HG02870 (cell line): ENCODE data around the gene ITPRIP.
A peak's percentile ranks its signal among the peaks of the same experiment; 100 is the strongest.

Source experiments
- ATAC-seq: cut with Tn5 transposase; IDR thresholded peaks from one replicate; pipeline ENCODE4 v1.9.1; 2021; ENCODE audit warnings: mild to moderate bottlenecking, moderate library complexity; ENCODE audit not compliant: unreplicated experiment

ITPRIP gene

GRCh38 chr10:104309980-104310978, 28.0 kb downstream of the ITPRIP start:
- no peak for ATAC-seq

GRCh38 chr10:104308439-104308903, 29.8 kb downstream of the ITPRIP start:
- ATAC-seq = peak; percentile 83

- no peak for ATAC-seq
These were observed 30.5 kb downstream of the ITPRIP start for GRCh38 chr10:104307576-104308438.

DNA sequence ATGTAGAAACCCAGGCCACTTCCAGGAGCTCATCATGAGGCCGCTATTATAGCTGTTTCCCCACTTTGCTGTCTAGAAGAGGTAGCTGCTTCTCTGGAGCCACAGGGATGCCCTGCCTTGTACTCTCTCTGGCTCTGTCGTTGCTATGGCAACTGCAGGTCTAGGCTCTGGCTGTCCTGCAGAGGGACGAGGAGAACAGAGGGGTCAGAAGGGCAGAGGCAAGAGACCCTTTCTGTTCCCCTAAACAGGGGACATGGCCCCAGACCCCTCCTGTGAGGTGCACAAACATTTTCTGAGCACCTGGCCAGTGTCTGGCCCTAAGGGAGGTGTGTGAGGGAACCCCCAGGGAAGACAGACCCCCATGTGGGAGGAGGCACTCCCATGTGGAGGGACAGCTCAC, 31.4 kb downstream of the ITPRIP start:
- ATAC-seq = no peak

- ATAC-seq = no peak
These were observed 33.3 kb downstream of the ITPRIP start for GRCh38 chr10:104304927-104305326.

DNA sequence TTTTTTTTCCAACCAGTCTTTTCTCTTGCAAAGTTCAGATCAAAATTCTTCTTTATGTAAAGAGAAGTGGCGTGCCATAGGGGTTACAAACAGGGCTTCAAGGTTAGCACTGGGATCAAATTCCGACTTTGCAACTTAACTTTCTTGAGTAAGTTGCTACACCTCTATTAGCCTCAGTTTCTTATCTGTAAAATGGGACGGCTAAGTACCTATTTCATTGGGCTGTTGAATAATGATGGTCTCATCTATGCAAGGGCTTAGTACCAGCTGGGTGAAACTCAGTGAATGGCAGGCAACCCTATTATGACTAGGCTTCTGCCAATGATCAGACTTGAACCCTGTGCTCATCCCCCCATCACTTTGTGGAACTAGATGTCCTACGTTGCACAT, 33.9 kb downstream of the ITPRIP start:
- ATAC-seq = no peak

GRCh38 chr10:104303594-104304355, 34.5 kb downstream of the ITPRIP start:
- ATAC-seq = no peak

DNA sequence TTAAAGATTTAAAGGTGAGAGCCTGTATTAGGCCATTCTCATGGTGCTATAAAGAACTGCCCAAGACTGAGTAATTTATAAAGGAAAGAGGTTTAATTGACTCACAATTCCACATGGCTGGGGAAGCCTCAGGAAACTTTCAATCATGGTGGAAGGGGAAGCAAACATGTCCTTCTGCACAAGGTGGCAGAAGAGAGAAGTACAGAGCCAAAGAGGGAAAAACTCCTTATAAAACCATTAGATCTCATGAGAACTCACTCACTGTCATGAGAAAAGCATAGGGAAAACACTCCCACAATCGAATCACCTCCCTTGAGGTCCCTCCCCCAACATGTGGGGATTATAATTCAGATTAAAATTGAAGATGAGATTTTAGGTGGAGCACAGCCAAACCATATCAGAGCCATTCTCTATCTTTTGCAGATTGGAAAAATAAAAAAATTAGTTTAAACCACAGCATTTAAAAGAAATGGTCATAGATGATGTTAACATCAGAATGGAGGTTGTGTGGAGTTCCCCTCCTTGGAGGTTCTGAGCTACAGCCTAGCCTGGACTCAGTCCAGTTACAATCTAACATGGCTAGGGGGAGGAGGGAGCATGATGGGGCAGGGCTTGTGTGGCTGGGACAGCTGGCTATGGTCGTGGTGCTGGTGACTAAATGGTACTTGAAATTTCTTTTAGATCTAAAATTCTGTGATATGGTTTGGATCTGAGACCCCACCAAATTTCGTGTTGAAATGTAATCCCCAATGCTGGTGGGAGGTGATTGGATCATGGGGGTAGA, 36.2 kb downstream of the ITPRIP start:
- no peak for ATAC-seq

- ATAC-seq = no peak
These were observed 37.5 kb downstream of the ITPRIP start for GRCh38 chr10:104300736-104301292.

GRCh38 chr10:104300002-104300735, 38.1 kb downstream of the ITPRIP start:
- ATAC-seq = no peak

DNA sequence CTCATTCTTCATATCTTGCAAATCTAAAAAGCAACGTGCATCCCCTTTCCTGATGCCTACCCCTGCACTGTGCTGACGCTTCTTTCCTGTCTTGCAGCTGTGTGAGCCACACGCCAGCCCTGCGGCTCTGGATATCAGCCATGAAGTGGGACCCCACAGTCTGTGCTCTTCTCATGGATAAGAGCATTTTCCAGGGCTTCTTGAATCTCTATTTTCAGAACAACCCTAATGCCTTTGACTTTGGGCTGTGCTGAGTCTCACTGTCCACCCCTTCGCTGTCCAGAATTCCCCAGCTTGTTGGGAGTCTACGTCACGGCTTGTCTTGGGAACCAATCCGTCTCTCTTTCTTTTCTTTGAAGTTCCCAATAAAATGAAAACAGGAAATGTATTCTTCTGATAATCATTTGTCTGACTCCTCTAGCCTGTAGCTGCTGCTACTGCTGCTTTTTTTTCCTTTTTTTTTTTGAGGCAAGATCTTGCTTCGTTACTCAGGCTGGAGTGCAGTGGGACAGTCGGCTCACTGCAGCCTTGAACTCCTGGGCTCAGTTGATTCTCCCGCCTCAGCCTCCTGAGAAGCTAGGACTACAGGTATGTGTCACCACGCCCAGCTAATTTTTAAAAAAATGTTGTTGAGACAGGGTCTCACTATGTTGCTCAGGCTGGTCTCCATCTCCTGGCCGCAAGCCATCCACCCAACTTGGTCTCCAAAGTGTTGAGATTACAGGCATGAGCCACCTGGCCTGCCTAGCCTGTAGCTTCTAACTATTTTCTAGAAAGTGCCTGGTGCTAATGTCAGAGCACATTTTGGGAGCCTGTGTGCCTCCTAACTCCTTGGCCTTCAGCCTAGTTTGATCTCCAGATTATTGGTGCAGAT, 39.0 kb downstream of the ITPRIP start:
- no peak for ATAC-seq

GRCh38 chr10:104297697-104298660, 40.3 kb downstream of the ITPRIP start:
- no peak for ATAC-seq

DNA sequence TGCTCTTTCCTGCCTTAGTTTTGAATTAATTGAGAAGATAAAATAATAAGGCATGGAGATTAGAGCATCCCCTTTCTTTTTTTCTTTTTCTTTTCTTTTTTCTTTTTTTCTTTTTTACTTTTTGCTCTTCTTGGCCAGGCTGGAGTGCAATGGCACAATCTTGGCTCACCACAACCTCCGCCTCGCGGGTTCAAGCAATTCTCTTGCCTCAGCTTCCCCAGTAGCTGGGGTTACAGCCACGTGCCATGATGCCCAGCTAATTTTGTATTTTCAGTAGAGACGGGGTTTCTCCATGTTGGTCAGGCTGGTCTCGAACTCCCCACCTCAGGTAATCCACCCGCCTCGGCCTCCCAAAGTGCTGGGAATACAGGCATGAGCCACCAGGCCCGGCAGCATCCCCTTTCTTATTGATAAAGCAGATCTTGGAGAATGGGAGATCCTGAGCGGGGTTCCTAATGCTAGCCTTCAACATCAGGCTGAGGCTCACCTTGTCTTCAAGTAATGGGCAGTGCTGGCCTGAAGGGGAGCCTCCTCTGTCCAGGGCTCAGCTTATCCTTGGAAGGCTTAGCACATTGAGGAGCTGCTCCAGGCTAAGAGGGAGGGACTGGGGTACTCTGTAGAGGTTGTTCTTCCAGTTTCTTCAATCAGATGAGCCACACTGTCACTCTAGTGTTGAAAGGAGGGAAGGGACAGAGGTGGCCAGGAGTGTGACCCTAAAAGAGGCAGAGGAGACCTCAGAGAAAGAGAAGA, 41.4 kb downstream of the ITPRIP start:
- no peak for ATAC-seq

DNA sequence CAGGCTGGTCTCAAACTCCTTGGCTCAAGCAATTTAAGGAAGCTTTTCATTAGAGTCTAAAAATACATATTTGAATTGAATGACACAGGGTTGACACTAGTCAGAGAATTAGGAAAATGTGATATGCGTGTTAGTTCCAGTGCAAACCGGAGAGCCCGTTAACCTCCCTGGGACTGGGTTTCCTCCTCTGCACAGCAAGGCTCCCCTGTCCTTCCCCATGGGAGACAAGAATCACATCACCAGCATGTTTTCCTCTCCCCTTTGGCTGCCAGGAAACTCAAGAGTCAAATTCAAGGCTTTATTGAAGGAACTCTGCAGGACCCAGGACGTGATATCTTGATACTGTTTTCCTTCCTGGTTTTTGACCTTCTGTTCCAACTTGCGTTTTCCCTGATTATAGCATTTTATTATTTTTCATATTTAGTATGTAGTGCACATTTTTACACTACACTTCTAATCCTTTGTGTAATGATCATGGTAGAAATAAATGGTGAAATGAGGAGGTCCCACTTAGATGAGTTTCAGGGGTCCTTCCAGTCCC, 44.4 kb downstream of the ITPRIP start:
- ATAC-seq = no peak

- no peak for ATAC-seq
These were observed 45.3 kb downstream of the ITPRIP start for GRCh38 chr10:104293011-104293410.

- ATAC-seq = peak; percentile 98
These were observed 46.8 kb downstream of the ITPRIP start for GRCh38 chr10:104291439-104291951.
